D721Med (cell line): ENCODE measurements around the gene DOCK4.
"Not testable (repeated sequence)": the region's sequence is repeated elsewhere in the genome, so short reads cannot be mapped to it uniquely, and the experiment has no call there.

Experiments
- DNase-seq: peaks from one replicate; pipeline ENCODE4 v3.0.0; 2011; ENCODE audit warnings: low spot score; ENCODE audit not compliant: insufficient read length
- FAIRE-seq: peaks from 2 replicates; lab custom pipeline; 2011; peaks lifted over from hg19 to GRCh38; lab: Jason Lieb, UNC
- CTCF ChIP-seq: IDR thresholded peaks from 2 replicates; pipeline ENCODE4 v1.5.1; 2012; ENCODE audit warnings: mild to moderate bottlenecking, control low read depth; ENCODE audit not compliant: insufficient read depth; ENCODE audit errors: missing control alignments

DOCK4 gene

GRCh38 chr7:112133328-112133727 lies 72.9 kb downstream of the DOCK4 start:
- FAIRE-seq, result no peak
- no peak for TF ChIP-seq CTCF
- no peak for DNase-seq

DNA sequence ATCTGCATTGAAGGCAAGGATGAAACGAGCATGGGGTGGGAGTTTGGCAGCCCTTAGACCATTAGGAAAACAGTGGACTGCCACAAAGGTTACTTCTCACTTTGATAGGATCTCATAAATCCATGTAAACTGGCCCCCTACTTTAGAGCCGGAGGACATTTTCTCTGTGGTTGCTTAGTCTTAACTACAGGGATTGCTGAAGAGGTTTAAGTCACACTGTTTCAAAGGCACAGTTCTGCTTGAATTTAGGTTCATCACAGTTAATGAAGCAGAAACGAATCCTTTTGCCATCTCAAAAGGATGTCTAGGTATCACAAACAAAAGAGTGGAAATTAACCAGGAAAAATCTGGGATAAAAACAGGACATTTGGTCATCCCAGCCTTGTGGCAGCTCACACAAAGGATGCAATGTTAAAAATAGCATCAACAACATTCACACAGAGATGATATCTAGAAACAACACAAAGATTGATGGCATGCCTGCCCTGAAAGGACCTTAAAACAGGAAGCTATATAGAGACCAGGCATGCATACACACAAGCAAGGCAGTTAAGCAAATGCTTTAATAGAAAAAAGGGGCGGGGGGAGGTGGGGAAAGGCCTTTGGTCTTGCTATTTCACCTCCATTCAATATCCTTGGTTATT lies 74.0 kb downstream of the DOCK4 start:
- DNase-seq (no peak), FAIRE-seq (no peak)
- TF ChIP-seq CTCF, result no peak

DNA sequence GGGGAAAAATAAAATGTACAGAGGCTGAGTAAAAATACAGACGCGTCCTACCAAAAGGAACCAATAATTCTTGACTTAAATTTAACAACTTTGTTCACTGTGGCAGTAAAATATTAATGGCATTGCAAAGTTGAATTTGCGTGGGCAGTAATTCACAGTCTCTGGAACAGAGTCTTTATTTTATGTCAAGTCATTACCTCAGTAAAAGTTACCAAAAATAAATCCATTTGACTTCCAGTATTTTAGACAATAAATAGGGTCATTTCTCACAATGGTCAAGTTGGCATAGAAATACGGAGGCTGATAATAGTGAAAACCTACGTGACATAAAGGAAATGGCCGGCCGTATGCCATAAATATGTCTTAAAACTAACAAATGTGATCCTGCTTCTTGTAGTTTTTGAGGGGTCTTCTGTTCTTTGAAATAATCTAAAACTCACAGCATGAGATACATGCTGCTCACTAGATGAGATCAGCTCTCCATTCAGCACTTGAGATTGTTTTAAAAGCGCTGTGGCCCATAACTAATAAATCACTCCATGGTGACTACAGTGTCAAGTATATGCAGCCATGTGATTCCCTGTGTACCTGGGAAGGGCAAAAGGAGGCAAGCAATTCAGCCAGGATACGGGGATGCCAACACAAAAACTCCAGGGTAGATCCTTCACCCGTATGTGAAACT lies 75.3 kb downstream of the DOCK4 start:
- DNase-seq (no peak), FAIRE-seq (no peak)
- no peak for TF ChIP-seq CTCF

DNA sequence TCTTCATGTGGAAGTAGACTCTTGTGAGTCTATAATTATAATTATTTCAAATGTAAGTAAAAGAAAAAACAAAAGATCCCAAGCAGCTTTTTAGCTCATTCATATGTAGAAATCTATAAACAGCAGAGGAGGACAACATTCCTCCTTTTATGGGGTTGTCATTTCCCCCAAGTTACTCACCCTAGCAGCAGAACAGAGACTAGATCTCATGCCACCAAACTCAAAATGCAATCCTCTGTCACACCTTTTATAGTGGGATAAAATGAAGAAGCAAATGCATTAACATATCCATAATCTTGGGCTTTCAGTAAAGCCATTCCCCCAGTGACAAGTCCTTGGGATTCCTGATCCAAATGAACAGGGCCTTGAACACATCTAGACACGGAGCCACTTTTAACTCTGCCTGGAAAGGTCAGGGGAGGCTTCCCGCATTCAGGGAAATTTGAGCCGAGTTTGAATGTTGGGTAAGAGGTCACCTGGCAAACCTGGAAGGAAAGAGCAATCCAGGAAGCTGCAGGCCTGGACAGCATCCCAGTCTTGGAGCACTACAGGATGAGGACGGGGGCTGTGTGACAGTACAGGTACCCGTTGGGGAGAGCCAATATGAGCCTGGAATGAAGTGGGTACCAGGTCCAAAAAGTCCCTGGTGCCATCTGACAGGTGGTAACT lies 76.4 kb downstream of the DOCK4 start:
- TF ChIP-seq CTCF, result no peak
- DNase-seq (no peak), FAIRE-seq (no peak)

GRCh38 chr7:112128461-112129425 lies 77.5 kb downstream of the DOCK4 start:
- not testable (repeated sequence) for FAIRE-seq, DNase-seq

- not testable (repeated sequence) for FAIRE-seq, DNase-seq
These were observed 78.2 kb downstream of the DOCK4 start for GRCh38 chr7:112128041-112128440.

DNA sequence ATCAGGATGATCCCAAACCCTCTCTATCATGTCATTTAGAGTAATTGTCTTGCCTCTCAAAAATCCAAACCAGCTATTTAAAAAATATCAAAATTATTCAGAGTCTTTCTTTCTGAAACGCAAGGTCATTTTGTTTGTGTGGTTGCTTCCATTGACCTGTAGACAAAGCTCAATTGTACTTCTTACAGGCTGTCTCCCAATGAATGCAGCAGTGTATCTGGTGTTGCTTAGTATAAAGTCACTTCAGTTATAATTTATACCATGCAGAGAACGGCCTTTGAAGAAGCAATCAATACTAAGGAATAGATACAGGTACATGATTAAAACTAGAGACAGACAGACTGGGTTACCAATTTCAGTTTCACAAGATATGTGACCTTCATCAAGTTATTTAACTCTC lies 80.9 kb downstream of the DOCK4 start:
- no peak for FAIRE-seq
- TF ChIP-seq CTCF, result no peak

More for the DNA sequence above, 80.9 kb downstream of the DOCK4 start:
- DNase-seq, result no peak
